Superior temporal gyrus (tissue), 1 donor: ENCODE results near the gene VARS2.
"Not testable (repeated sequence)": the region's sequence is repeated elsewhere in the genome, so short reads cannot be mapped to it uniquely, and the experiment has no call there.

Source experiments
- DNase-seq: peaks from one replicate; pipeline ENCODE4 v3.0.0-alpha.2; 2016; ENCODE audit errors: extremely low spot score

VARS2 gene

DNA sequence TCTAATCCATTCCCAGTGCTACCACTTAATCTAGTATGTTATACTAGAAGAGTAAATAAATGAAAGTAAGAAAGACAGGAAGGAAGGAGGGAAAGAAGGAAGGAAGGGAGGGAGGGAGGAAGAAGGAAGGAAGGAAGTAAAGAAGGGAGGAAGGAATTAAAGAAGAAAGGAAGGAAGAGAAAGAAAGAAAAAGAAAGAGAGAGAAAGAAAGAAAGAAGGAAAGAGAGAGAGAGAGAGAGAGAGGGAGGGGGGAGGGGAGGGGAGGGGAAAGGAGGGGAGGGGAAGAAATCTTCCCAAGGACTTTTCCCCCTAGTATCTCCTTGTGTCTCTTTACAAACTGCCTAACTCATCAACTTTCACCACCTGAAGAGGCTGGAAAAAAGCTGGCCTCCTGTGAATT, 48.7 kb downstream of the VARS2 start:
- no peak for DNase-seq

- no peak for DNase-seq
Measured at GRCh38 chr6:30963641-30964040, 49.6 kb downstream of the VARS2 start.

DNA sequence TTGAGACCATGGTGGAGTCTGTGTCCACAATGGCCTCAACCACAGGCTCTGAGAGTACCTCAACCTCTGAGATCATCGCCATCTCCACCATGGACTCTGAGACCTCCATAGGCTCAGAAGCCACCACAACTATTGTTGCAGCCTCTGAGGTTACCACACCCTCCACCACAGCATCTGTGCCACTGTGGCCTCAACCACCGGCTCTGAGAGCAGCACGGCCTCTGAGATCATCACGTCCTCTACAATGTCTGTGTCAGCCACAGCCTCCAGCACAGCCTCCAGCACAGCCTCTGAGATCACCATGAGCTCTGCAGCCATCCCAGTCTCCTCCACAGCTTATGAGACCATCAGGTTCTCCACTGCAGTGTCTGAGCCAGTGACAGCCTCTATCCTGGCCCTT, 50.0 kb downstream of the VARS2 start:
- DNase-seq, result no peak

GRCh38 chr6:30965140-30965601, 51.1 kb downstream of the VARS2 start:
- no peak for DNase-seq

- DNase-seq, result no peak
Measured at GRCh38 chr6:30966154-30966553, 52.1 kb downstream of the VARS2 start.

DNA sequence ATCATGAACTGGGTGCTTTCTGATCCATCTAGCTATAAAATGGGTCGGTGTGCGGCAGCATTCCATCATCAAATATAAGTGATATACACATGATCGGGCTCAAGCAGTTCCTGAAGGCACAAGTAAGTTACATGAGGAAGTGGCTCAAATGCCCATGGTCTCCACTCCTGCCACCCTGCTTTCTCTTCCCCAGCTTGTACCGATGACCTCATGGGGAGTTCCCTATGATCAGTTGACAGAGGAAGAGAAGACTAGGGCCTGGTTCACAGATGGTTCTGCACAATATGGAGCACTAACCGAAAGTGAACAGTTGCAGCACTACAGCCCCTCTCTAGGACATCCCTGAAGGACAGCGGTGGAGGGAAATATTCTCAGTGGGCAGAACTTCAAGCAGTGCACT, 55.1 kb downstream of the VARS2 start:
- DNase-seq, result not testable (repeated sequence)

DNA sequence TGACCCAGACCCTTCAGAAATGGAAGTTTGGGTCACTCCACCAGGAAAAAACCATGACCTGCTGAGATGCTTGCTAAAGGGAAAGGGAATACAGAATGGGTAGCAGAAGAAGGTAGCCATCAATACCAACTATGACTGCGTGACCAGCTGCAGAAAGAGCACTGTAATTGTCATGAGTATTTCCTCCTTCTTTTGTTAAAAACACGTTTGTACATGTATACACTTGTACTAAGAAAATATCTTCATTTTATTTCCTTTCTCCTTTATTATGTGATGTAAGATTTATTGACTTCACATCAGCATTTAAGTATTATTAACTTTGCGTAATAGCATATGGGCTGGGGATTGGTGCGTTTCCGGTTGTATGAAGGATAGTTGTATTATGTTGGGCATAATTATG, 56.9 kb downstream of the VARS2 start:
- no peak for DNase-seq

DNA sequence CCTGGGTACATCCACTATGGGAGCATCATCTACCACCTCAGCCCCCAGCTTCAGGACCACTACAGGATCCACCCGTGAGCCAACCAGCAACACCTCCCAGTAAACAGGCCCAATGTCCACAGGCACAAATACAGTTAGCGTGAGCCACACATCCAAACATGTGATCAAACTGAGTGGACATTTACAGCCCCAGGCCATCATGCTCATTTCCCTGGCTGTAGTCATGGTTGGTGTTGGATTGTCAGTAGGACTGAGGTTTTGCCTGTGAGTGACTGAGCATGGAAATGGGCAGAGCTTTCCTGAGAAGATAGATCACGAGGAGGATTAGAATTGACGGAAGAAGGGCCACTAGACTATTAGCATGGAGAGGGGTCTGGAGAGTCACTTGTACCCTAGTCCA, 58.8 kb downstream of the VARS2 start:
- DNase-seq, result no peak

DNA sequence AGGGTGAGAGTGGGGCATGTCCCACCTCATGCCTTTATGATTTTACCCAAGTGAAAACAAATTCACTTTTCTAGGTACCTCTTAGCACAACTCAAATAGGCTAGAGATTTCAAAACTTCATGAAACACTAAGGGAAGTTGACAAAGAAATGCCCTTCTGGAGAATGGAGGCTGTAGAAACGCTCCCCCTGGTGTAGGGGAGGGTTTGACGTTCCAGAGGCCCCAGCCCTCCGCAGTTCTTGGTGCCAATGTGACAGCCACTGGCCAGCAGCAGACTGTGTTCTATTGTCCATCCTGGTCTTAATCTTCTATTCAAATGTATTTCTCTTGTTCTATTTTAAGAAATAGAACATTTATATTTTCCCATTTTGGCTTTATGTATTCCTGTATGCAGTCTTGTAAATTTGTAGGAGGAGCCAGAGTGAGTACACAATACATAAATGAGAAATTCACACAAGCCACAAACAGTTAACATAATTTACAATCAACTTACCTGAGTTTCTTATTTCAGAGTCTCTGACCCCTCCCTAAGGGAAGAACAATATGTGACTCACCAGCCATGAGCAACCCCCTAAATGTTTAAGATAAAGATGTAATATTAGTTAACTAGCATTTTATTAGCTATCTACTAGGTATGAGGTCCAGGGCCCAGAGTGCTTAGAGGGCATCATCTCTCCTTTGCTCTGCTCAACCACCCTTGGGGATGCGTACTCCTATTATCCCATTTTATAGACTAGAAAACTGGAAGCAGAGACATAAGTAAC, 60.6 kb downstream of the VARS2 start:
- no peak for DNase-seq
